HEK293 (cell line): ENCODE data around the gene CA12.

Experiments used
- CTCF ChIA-PET: fragments of 350-600 bp; formaldehyde crosslinking; extraction: SDS; loops from one replicate; lab custom pipeline; 2021; ENCODE audit warnings: antibody characterized with exemption; lab: Yijun Ruan, JAX
- POLR2A ChIA-PET: fragments of 300-600 bp; formaldehyde crosslinking; extraction: SDS; loops from one replicate; lab custom pipeline; 2020; ENCODE audit warnings: antibody characterized with exemption, inconsistent platforms; lab: Yijun Ruan, JAX
- H3K27ac ChIP-seq: fragments of 200-500 bp; sonication (Bioruptor generic); 2 replicates; pipeline ENCODE4 v1.5.1; 2014; ENCODE audit warnings: low read depth, low read length, control low read depth, inconsistent platforms; ENCODE audit errors: extremely low read depth
- H3K36me3 ChIP-seq, 2 experiments: fragments of 200-500 bp in 1 of 2; sonication (Bioruptor generic) in 1 of 2; 1 replicate in 1 of 2; 2 replicates in 1 of 2; pipeline ENCODE4 v1.5.1; 2014 to 2017; ENCODE audit warnings: inconsistent platforms in 2 of 2, low read length in 2 of 2; ENCODE audit not compliant: control insufficient read depth in 2 of 2, insufficient read depth in 1 of 2
- H3K4me1 ChIP-seq: fragments of 200-500 bp; sonication (Bioruptor generic); 2 replicates; pipeline ENCODE4 v1.5.1; 2014; ENCODE audit warnings: mild to moderate bottlenecking, low read length, inconsistent platforms; ENCODE audit not compliant: control insufficient read depth, insufficient read depth
- H3K4me3 ChIP-seq: 2 replicates; pipeline ENCODE4 v1.5.1; 2011; ENCODE audit warnings: low read depth, mild to moderate bottlenecking, control low read depth, low read length, moderate library complexity
- H3K9me3 ChIP-seq: fragments of 200-500 bp; sonication (Bioruptor generic); 2 replicates; pipeline ENCODE4 v1.5.1; 2014; ENCODE audit warnings: low read depth, low read length, inconsistent platforms; ENCODE audit not compliant: control insufficient read depth, insufficient read depth
- HOXC10 ChIP-seq: sonication (generic); formaldehyde crosslinking; IDR thresholded peaks from 2 replicates; pipeline ENCODE4 v1.8.1; 2023; ENCODE audit warnings: mild to moderate bottlenecking, missing genetic modification reagents
- KLF16 ChIP-seq: fragments of 450-650 bp; formaldehyde crosslinking; IDR thresholded peaks from 2 replicates; pipeline ENCODE4 v1.5.1; 2017; ENCODE audit warnings: missing biosample characterization, missing genetic modification characterization
- OVOL3 ChIP-seq: fragments of 450-650 bp; formaldehyde crosslinking; IDR thresholded peaks from 2 replicates; pipeline ENCODE4 v1.5.1; 2016; ENCODE audit warnings: missing biosample characterization, missing genetic modification characterization
- YY1 ChIP-seq: fragments of 450-650 bp; formaldehyde crosslinking; IDR thresholded peaks from 2 replicates; pipeline ENCODE4 v1.5.1; 2018; ENCODE audit warnings: missing biosample characterization, missing genetic modification characterization
- YY2 ChIP-seq: fragments of 450-650 bp; formaldehyde crosslinking; IDR thresholded peaks from 2 replicates; pipeline ENCODE4 v1.5.1; 2016; ENCODE audit warnings: missing biosample characterization, missing genetic modification characterization
- ZBTB48 ChIP-seq: fragments of 450-650 bp; formaldehyde crosslinking; IDR thresholded peaks from 2 replicates; pipeline ENCODE4 v1.5.1; 2016; ENCODE audit warnings: missing biosample characterization, missing genetic modification characterization
- ZNF112 ChIP-seq: fragments of 450-650 bp; formaldehyde crosslinking; IDR thresholded peaks from 2 replicates; pipeline ENCODE4 v1.5.0; 2017; ENCODE audit warnings: missing biosample characterization, missing genetic modification characterization
- ZNF121 ChIP-seq: fragments of 450-650 bp; formaldehyde crosslinking; IDR thresholded peaks from 2 replicates; pipeline ENCODE4 v1.5.1; 2016; ENCODE audit warnings: missing biosample characterization, missing genetic modification characterization
- ZNF133 ChIP-seq: fragments of 450-650 bp; formaldehyde crosslinking; IDR thresholded peaks from 2 replicates; pipeline ENCODE4 v1.5.1; 2016; ENCODE audit warnings: missing biosample characterization, missing genetic modification characterization
- ZNF146 ChIP-seq: fragments of 450-650 bp; formaldehyde crosslinking; IDR thresholded peaks from 2 replicates; pipeline ENCODE4 v1.5.1; 2016; ENCODE audit warnings: missing biosample characterization, missing genetic modification characterization
- ZNF157 ChIP-seq: fragments of 450-650 bp; formaldehyde crosslinking; IDR thresholded peaks from 2 replicates; pipeline ENCODE4 v1.5.1; 2016; ENCODE audit warnings: missing biosample characterization, missing genetic modification characterization
- ZNF239 ChIP-seq: fragments of 450-650 bp; formaldehyde crosslinking; IDR thresholded peaks from 2 replicates; pipeline ENCODE4 v1.5.1; 2016; ENCODE audit warnings: missing biosample characterization, missing genetic modification characterization
- ZNF473 ChIP-seq: fragments of 450-650 bp; formaldehyde crosslinking; IDR thresholded peaks from 2 replicates; pipeline ENCODE4 v1.5.1; 2017; ENCODE audit warnings: missing biosample characterization, missing genetic modification characterization
- ZNF530 ChIP-seq: fragments of 450-650 bp; formaldehyde crosslinking; IDR thresholded peaks from 2 replicates; pipeline ENCODE4 v1.5.1; 2016; ENCODE audit warnings: low read depth, missing biosample characterization, missing genetic modification characterization
- ZNF654 ChIP-seq: fragments of 450-650 bp; formaldehyde crosslinking; IDR thresholded peaks from 2 replicates; pipeline ENCODE4 v1.5.1; 2016; ENCODE audit warnings: low read depth, missing biosample characterization, missing genetic modification characterization
- ZSCAN23 ChIP-seq: fragments of 450-650 bp; formaldehyde crosslinking; IDR thresholded peaks from 2 replicates; pipeline ENCODE4 v1.5.1; 2016; ENCODE audit warnings: missing biosample characterization, missing genetic modification characterization
- TF ChIP-seq, protein P1 (sequence below): fragments of 450-650 bp; formaldehyde crosslinking; IDR thresholded peaks from 2 replicates; pipeline ENCODE4 v1.5.1; 2016; ENCODE audit warnings: missing biosample characterization, missing genetic modification characterization, low read depth
- TF ChIP-seq, protein P2 (sequence below): fragments of 450-650 bp; formaldehyde crosslinking; IDR thresholded peaks from 2 replicates; pipeline ENCODE4; 2016; ENCODE audit warnings: missing biosample characterization, missing genetic modification characterization
- TF ChIP-seq, protein P3 (sequence below): fragments of 450-650 bp; formaldehyde crosslinking; IDR thresholded peaks from 2 replicates; pipeline ENCODE4 v1.5.1; 2017; ENCODE audit warnings: missing biosample characterization, missing genetic modification characterization
- TF ChIP-seq, protein P4 (sequence below): fragments of 450-650 bp; IDR thresholded peaks from 2 replicates; pipeline ENCODE4 v1.5.1; 2018; ENCODE audit warnings: missing biosample characterization, mild to moderate bottlenecking, missing genetic modification characterization

CA12 gene

DNA sequence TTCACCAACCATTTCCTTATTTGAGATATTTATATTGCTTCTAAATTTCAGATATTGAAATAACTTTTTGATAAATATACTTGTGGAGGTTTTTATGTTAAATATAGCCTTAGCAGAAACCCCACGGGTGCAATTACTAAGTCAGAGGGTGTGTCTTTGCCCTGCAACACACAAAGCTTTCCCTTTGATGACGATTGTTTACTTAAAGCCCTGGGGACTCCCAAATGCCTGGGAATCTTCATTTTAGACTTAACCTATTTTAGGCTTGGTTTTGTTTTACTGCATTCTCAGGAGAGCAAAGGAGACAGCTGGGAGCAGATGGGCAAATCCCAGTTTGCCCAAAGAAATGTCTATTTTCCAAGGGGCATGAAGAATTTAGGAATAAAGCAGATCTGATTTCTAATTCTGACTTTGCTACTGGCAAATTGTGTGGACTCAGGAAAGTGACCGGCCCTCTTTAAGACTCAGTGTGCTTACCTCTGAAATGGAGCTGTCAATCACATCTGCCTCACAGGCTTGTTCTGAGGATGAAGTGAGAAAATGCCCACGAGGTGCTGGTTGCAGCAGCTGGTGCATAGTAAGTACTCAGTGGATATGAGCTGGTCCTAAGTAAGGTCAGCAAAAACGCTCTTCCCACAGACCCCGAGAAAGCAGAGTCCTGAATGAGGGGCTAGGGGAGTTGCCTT is 49.3 kb upstream of the CA12 start (continued):
- TF ChIP-seq, protein P1, sequence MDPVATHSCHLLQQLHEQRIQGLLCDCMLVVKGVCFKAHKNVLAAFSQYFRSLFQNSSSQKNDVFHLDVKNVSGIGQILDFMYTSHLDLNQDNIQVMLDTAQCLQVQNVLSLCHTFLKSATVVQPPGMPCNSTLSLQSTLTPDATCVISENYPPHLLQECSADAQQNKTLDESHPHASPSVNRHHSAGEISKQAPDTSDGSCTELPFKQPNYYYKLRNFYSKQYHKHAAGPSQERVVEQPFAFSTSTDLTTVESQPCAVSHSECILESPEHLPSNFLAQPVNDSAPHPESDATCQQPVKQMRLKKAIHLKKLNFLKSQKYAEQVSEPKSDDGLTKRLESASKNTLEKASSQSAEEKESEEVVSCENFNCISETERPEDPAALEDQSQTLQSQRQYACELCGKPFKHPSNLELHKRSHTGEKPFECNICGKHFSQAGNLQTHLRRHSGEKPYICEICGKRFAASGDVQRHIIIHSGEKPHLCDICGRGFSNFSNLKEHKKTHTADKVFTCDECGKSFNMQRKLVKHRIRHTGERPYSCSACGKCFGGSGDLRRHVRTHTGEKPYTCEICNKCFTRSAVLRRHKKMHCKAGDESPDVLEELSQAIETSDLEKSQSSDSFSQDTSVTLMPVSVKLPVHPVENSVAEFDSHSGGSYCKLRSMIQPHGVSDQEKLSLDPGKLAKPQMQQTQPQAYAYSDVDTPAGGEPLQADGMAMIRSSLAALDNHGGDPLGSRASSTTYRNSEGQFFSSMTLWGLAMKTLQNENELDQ (tag by site-specific recombination): no peak
- TF ChIP-seq KLF16 (tag by site-specific recombination) (no peak), HOXC10 (CRISPR knock-in tag) (no peak), YY2 (tag by site-specific recombination) (no peak), ZNF146 (tag by site-specific recombination) (no peak), OVOL3 (no peak), ZBTB48 (no peak)
- TF ChIP-seq, protein P2, sequence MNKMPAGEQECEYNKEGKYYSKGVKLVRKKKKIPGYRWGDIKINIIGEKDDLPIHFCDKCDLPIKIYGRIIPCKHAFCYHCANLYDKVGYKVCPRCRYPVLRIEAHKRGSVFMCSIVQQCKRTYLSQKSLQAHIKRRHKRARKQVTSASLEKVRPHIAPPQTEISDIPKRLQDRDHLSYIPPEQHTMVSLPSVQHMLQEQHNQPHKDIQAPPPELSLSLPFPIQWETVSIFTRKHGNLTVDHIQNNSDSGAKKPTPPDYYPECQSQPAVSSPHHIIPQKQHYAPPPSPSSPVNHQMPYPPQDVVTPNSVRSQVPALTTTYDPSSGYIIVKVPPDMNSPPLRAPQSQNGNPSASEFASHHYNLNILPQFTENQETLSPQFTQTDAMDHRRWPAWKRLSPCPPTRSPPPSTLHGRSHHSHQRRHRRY (tag by site-specific recombination): no peak

DNA sequence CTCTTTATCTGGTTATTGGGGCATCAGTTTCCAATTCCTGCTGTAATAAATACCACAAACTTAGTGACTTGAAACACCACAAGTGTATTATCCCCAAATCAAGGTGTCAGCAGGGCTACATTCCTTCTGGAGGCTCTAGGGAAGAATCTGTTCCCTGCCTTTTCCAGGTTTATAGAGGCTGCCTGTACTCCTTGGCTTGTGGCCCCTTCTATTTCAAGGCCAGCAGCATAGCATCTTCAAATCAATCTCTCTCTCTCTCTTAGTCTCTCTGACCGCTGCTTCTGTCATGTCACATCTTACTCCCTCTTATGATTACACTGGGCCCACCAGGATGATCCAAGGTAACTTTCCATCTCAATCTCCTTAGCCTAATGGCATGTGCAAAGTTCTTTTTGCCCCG is 44.9 kb upstream of the CA12 start:
- ChIA-PET CTCF (no interaction called here), POLR2A (interaction anchor here (0.6 kb wide), 1 partner anchor 130 kb away, joined by 4 read pairs; no protein-coding TSS in a partner anchor)
- TF ChIP-seq ZNF654 (tag by site-specific recombination): no peak
- TF ChIP-seq ZSCAN23 (tag by site-specific recombination): no peak
- TF ChIP-seq, protein P3, sequence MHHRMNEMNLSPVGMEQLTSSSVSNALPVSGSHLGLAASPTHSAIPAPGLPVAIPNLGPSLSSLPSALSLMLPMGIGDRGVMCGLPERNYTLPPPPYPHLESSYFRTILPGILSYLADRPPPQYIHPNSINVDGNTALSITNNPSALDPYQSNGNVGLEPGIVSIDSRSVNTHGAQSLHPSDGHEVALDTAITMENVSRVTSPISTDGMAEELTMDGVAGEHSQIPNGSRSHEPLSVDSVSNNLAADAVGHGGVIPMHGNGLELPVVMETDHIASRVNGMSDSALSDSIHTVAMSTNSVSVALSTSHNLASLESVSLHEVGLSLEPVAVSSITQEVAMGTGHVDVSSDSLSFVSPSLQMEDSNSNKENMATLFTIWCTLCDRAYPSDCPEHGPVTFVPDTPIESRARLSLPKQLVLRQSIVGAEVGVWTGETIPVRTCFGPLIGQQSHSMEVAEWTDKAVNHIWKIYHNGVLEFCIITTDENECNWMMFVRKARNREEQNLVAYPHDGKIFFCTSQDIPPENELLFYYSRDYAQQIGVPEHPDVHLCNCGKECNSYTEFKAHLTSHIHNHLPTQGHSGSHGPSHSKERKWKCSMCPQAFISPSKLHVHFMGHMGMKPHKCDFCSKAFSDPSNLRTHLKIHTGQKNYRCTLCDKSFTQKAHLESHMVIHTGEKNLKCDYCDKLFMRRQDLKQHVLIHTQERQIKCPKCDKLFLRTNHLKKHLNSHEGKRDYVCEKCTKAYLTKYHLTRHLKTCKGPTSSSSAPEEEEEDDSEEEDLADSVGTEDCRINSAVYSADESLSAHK: no peak
- no peak for TF ChIP-seq ZNF473
- TF ChIP-seq ZNF133 (tag by site-specific recombination): no peak
- no peak for TF ChIP-seq ZNF239 (tag by site-specific recombination)
- TF ChIP-seq ZNF121: no peak
- no peak for TF ChIP-seq ZNF112 (tag by site-specific recombination)
- no peak for TF ChIP-seq YY1 (tag by site-specific recombination)
- TF ChIP-seq, protein P4, sequence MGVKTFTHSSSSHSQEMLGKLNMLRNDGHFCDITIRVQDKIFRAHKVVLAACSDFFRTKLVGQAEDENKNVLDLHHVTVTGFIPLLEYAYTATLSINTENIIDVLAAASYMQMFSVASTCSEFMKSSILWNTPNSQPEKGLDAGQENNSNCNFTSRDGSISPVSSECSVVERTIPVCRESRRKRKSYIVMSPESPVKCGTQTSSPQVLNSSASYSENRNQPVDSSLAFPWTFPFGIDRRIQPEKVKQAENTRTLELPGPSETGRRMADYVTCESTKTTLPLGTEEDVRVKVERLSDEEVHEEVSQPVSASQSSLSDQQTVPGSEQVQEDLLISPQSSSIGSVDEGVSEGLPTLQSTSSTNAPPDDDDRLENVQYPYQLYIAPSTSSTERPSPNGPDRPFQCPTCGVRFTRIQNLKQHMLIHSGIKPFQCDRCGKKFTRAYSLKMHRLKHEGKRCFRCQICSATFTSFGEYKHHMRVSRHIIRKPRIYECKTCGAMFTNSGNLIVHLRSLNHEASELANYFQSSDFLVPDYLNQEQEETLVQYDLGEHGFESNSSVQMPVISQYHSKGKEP (tag by site-specific recombination): no peak
- TF ChIP-seq ZNF530 (tag by site-specific recombination): no peak
- no peak for TF ChIP-seq ZNF157 (tag by site-specific recombination)
- Histone ChIP-seq H3K4me1 (no peaks in the 10 kb centered on the region), H3K4me3 (no peak overlapping the region), H3K36me3 (no peaks in the 10 kb centered on the region), H3K27ac (no peak overlapping the region), H3K9me3 (no peaks in the 10 kb centered on the region)
